Esophagus muscularis mucosa (tissue), 4 donors: ENCODE results near the gene TBX15. TPM values are rescaled to one million over a fixed set of nuclear protein-coding genes. Genes with fewer than 3 reads are reported as not detected.

Experiments used
- DNase-seq: peaks from one replicate; pipeline ENCODE4 v3.0.0-alpha.2; 2017; ENCODE audit errors: extremely low spot score
- H3K27ac ChIP-seq, 4 donors: fragments of 200-600 bp; sonication (generic); replicated peaks in 1 of 4; 1 replicate in 3 of 4; 2 replicates in 1 of 4; pipeline ENCODE4 v1.5.1; 2016 to 2019; ENCODE audit warnings: mild to moderate bottlenecking in 1 of 4
- H3K27me3 ChIP-seq, 4 donors: fragments of 200-600 bp; sonication (generic); one replicate each; pipeline versions ENCODE4 v1.5.1 to v1.6.0; 2016 to 2019
- H3K36me3 ChIP-seq, 4 donors: fragments of 200-600 bp; sonication (generic); one replicate each; pipeline ENCODE4 v1.5.1; 2016 to 2019
- H3K4me1 ChIP-seq, 4 donors: fragments of 200-600 bp; sonication (generic); one replicate each; pipeline ENCODE4 v1.5.1; 2016 to 2019
- H3K4me3 ChIP-seq, 4 donors: fragments of 200-600 bp; sonication (generic); 1 replicate in 2 of 4; 2 replicates in 2 of 4; pipeline ENCODE4 v1.5.1; 2016 to 2019; ENCODE audit warnings: mild to moderate bottlenecking in 4 of 4, moderate library complexity in 1 of 4
- H3K9me3 ChIP-seq, 4 donors: fragments of 200-600 bp; sonication (generic); 1 replicate in 3 of 4; 2 replicates in 1 of 4; pipeline ENCODE4 v1.5.1; 2016 to 2019
- EP300 ChIP-seq: sonication (generic); formaldehyde crosslinking; IDR thresholded peaks from one replicate; pipeline ENCODE4 v1.6.1; 2017; ENCODE audit warnings: antibody characterized with exemption
- POLR2A ChIP-seq: fragments of 450-650 bp; IDR thresholded peaks from one replicate; pipeline ENCODE4 v1.6.1; 2017; ENCODE audit warnings: antibody characterized with exemption, moderate library complexity, mild to moderate bottlenecking, low read depth
- POLR2AphosphoS5 ChIP-seq, 2 donors: sonication (generic); formaldehyde crosslinking; IDR thresholded peaks; one replicate each; pipeline ENCODE4 v1.6.1; 2017; ENCODE audit warnings: antibody characterized with exemption in 2 of 2
- WGBS: methylation state at CpG from one replicate; pipeline ENCODE4 v1.1.5; 2018; 5-methylcytosine and 5-hydroxymethylcytosine counted together
- intact Hi-C: fragments of 100-400 bp; cut with DNase I; formaldehyde crosslinking; loops from one replicate; pipeline ENCODE4 v1.15.1; 2023
- total RNA-seq, 4 donors: library from RNA; depleted of rRNA; stranded (reverse); fragments of >200 nt; gene quantifications; one replicate each; pipeline versions ENCODE4 v1.1.0 to v1.2.1, GENCODE V29; 2016
- TF ChIP-seq, protein P1 (sequence below), 3 experiments: fragments of 200-600 bp in 2 of 3; fragments of 450-650 bp in 1 of 3; sonication (generic) in 2 of 3; IDR thresholded peaks; one replicate each; pipeline ENCODE4 v1.5.1; 2017 to 2019; ENCODE audit warnings: antibody characterized with exemption in 3 of 3, mild to moderate bottlenecking in 2 of 3, moderate library complexity in 1 of 3

The TBX15 gene
- total RNA-seq, 4 donors from 2014 or later: 0.42 to 1.2 (median 0.79) TPM

DNA sequence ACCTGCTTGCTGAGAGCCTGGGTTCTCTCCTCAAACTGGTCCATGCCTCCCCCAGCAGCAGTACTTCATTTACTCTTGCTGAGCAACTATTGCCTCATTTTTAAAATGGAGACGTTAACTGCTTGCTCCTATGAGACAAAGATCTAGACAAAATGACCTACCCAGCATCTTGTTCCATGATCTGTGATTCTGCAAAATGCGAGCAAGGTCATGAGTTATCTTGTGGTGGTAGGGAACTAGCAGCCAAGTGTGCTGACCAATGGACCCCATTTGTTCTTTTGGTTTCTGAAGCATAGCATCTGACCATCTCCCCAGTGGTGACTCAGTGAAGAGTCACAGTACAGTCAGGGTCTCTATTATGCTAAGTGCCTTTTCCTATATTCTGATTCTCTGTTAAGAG is 40.4 kb downstream of the TBX15 start:
- H3K36me3 ChIP-seq: no peaks in the 10 kb centered on the region
- TF ChIP-seq POLR2AphosphoS5 (IDR thresholded peaks at IDR 0.05) (no peak), EP300 (no peak), POLR2A (no peak)
- TF ChIP-seq, protein P1, sequence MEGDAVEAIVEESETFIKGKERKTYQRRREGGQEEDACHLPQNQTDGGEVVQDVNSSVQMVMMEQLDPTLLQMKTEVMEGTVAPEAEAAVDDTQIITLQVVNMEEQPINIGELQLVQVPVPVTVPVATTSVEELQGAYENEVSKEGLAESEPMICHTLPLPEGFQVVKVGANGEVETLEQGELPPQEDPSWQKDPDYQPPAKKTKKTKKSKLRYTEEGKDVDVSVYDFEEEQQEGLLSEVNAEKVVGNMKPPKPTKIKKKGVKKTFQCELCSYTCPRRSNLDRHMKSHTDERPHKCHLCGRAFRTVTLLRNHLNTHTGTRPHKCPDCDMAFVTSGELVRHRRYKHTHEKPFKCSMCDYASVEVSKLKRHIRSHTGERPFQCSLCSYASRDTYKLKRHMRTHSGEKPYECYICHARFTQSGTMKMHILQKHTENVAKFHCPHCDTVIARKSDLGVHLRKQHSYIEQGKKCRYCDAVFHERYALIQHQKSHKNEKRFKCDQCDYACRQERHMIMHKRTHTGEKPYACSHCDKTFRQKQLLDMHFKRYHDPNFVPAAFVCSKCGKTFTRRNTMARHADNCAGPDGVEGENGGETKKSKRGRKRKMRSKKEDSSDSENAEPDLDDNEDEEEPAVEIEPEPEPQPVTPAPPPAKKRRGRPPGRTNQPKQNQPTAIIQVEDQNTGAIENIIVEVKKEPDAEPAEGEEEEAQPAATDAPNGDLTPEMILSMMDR (IDR thresholded peaks at IDR 0.05): no peak
- no peaks in the 10 kb centered on the region for H3K4me1 ChIP-seq
- no peaks in the 10 kb centered on the region for H3K27me3 ChIP-seq
- intact Hi-C loops: no loop called here
- no peak overlapping the region for H3K27ac ChIP-seq
- DNase-seq: no peak
- no peak overlapping the region for H3K4me3 ChIP-seq
- H3K9me3 ChIP-seq: no peaks in the 10 kb centered on the region
- 81% methylated on average over 2 of the region's 2 CpGs for WGBS

DNA sequence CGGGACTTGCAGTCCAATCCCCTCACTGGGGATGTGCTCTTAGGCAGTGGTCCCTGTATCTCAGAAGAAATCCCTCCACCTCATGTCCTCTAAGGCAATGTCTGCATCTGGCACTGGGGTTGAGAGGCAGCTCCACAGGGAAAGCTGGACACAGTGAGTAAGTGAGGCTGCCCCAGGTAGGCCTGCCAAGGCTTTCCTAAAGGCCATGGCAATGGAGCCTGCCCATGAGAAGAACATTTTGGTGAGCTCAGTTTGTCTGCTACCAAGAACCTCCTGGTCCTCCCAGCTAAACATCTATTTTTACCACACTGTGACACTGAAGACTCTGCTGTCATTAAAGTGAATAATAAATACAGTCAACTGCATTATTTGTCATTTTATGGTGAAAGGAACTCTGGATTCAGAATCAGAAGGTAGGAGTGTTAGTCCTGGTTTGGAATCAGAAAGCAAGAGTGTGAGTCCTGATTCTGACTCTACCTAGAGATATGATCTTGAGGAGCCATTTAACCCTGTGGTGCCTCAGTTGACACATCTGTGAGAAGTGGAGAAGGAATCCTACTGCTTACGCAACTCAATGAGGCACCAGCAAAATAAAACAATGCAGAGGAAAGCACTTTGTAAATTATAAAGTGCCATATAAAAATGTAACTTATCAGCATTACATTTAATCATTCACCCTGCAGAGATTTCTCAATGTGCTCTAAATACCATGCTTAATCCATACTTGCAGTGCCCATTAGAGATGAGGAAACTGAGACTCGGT is 41.0 kb downstream of the TBX15 start:
- no peak for TF ChIP-seq POLR2AphosphoS5 (IDR thresholded peaks at IDR 0.05)
- no peak for TF ChIP-seq POLR2A
- TF ChIP-seq, protein P1 (IDR thresholded peaks at IDR 0.05): no peak
- TF ChIP-seq EP300: no peak
- no peak for DNase-seq
- no peaks in the 10 kb centered on the region for H3K9me3 ChIP-seq
- no peak overlapping the region for H3K27ac ChIP-seq
- no peak overlapping the region for H3K4me3 ChIP-seq
- WGBS: 87% methylated on average over 3 of the region's 3 CpGs
- intact Hi-C loops: no loop called here
- no peaks in the 10 kb centered on the region for H3K4me1 ChIP-seq
- H3K27me3 ChIP-seq: no peaks in the 10 kb centered on the region
- H3K36me3 ChIP-seq: no peaks in the 10 kb centered on the region

DNA sequence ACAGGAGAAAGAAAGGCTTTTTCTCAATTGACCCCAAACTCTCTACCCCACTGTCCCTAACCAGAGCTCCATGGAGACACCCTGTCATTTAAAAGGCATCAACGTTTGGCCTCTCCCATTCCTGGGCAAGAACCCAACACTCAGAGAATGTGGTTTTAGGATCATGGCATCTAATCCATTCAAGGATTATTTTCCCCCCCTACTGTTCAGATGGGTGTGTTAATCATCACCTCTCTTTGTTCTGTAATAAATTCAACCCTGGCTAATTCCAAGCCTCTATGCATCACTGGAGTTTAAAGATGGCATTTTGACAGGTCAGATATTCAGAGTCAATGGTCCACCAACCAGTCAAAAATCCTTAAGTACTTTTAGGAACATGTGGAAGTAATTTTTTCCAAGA is 42.7 kb downstream of the TBX15 start:
- 36% methylated on average over 1 of the region's 1 CpG for WGBS
- H3K27ac ChIP-seq: no peak overlapping the region
- no peaks in the 10 kb centered on the region for H3K9me3 ChIP-seq
- no peaks in the 10 kb centered on the region for H3K36me3 ChIP-seq
- DNase-seq: no peak
- intact Hi-C loops: no loop called here
- TF ChIP-seq EP300 (no peak), POLR2A (no peak), POLR2AphosphoS5 (IDR thresholded peaks at IDR 0.05) (no peak)
- TF ChIP-seq, protein P1 (IDR thresholded peaks at IDR 0.05): no peak
- no peak overlapping the region for H3K4me3 ChIP-seq
- H3K27me3 ChIP-seq: no peaks in the 10 kb centered on the region
- no peaks in the 10 kb centered on the region for H3K4me1 ChIP-seq

DNA sequence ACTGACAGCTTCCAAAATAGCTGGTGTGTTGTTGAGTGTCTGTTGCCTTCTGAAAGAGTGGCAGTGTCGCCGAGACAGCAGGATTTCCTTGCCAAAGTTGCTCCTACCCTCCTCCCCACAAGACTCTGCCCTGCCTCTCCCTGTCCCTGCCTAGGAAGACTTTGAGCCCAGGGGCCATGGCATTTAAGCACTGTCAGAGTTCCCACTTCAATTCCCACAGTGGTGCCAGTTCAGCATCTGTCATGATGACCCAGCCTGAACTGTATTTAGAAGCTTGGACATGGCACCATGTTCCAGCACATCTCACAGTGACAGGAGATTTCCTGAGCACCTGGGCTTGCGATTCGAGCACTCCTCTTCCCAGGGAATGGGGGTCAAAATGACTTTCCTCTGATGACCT is 43.6 kb downstream of the TBX15 start:
- DNase-seq: no peak
- H3K4me1 ChIP-seq: no peaks in the 10 kb centered on the region
- no peaks in the 10 kb centered on the region for H3K9me3 ChIP-seq
- H3K27ac ChIP-seq: no peak overlapping the region
- no peaks in the 10 kb centered on the region for H3K27me3 ChIP-seq
- TF ChIP-seq POLR2A (no peak), EP300 (no peak), POLR2AphosphoS5 (IDR thresholded peaks at IDR 0.05) (no peak)
- TF ChIP-seq, protein P1 (IDR thresholded peaks at IDR 0.05): no peak
- no peaks in the 10 kb centered on the region for H3K36me3 ChIP-seq
- intact Hi-C loops: no loop called here
- WGBS: 65% methylated on average over 4 of the region's 4 CpGs
- H3K4me3 ChIP-seq: no peak overlapping the region

DNA sequence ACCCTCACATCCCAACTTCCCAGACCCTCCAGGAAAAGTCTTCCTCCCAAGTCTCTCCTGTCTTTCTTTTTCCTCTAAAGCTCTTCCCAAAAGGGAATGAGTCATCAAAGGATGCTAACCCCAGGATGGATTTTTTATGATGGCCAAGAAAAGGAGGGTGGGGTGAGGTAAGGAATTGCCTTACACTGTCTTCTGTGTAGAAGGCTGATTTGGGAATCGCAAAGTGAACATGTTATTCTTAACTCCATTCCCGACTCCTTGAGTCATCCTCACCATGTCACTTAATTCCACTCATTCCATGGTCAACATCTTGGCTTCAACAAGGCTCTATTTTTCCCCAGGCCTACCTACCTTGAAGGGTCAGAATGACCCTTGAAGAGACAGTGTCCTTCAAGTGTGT is 44.0 kb downstream of the TBX15 start:
- no peak overlapping the region for H3K4me3 ChIP-seq
- no peak overlapping the region for H3K27ac ChIP-seq
- WGBS: 74% methylated on average over 2 of the region's 2 CpGs
- no peak for DNase-seq
- H3K4me1 ChIP-seq: no peaks in the 10 kb centered on the region
- H3K9me3 ChIP-seq: no peaks in the 10 kb centered on the region
- no peaks in the 10 kb centered on the region for H3K36me3 ChIP-seq
- no peak for TF ChIP-seq POLR2A
- TF ChIP-seq, protein P1 (IDR thresholded peaks at IDR 0.05): no peak
- no peak for TF ChIP-seq POLR2AphosphoS5 (IDR thresholded peaks at IDR 0.05)
- TF ChIP-seq EP300: no peak
- no peaks in the 10 kb centered on the region for H3K27me3 ChIP-seq
- intact Hi-C loops: no loop called here
